HFFc6 (cell line): ENCODE measurements around the gene LDLRAD4. TPM values are rescaled to one million over a fixed set of nuclear protein-coding genes. Genes with fewer than 3 reads are reported as not detected.

Source experiments
- DNase-seq: peaks from one replicate; pipeline ENCODE4 v3.0.0-alpha.2; 2018
- H3K27ac Mint-ChIP-seq: 2 replicates; pipeline ENCODE4 v1.8.0; 2020; ENCODE audit warnings: mild to moderate bottlenecking, mixed read lengths
- H3K27me3 Mint-ChIP-seq: 2 replicates; pipeline ENCODE4 v1.8.0; 2021; ENCODE audit warnings: mild to moderate bottlenecking, moderate library complexity, mixed read lengths; ENCODE audit not compliant: insufficient read depth
- H3K36me3 Mint-ChIP-seq: 2 replicates; pipeline ENCODE4 v1.8.0; 2021; ENCODE audit warnings: low read depth, mixed read lengths
- H3K4me1 Mint-ChIP-seq: 2 replicates; pipeline ENCODE4 v1.8.0; 2020; ENCODE audit warnings: low read depth, mixed read lengths
- H3K4me3 Mint-ChIP-seq: 2 replicates; pipeline ENCODE4 v1.8.0; 2020; ENCODE audit warnings: mild to moderate bottlenecking, moderate library complexity, mixed read lengths
- H3K9me3 Mint-ChIP-seq: 2 replicates; pipeline ENCODE4 v1.8.0; 2020; ENCODE audit warnings: mild to moderate bottlenecking, mixed read lengths
- total RNA-seq, 6 experiments: library from RNA; stranded (reverse); fragmentation: NEBNext Ultra II Directional; extraction: Animal tissue kit (Norgen Biotek cat#: 25700); gene quantifications; 2 replicates in 1 of 6; 3 replicates in 5 of 6; pipeline ENCODE4 v1.2.3, GENCODE V29; 2021
- TF ChIP-seq, protein P1 (sequence below): fragments of 200-600 bp; sonication (generic); IDR thresholded peaks from 2 replicates; pipeline ENCODE4 v1.5.0; 2021; ENCODE audit warnings: antibody characterized with exemption, mild to moderate bottlenecking

Gene LDLRAD4
- total RNA-seq, 6 experiments from 2014 or later: not detected

DNA sequence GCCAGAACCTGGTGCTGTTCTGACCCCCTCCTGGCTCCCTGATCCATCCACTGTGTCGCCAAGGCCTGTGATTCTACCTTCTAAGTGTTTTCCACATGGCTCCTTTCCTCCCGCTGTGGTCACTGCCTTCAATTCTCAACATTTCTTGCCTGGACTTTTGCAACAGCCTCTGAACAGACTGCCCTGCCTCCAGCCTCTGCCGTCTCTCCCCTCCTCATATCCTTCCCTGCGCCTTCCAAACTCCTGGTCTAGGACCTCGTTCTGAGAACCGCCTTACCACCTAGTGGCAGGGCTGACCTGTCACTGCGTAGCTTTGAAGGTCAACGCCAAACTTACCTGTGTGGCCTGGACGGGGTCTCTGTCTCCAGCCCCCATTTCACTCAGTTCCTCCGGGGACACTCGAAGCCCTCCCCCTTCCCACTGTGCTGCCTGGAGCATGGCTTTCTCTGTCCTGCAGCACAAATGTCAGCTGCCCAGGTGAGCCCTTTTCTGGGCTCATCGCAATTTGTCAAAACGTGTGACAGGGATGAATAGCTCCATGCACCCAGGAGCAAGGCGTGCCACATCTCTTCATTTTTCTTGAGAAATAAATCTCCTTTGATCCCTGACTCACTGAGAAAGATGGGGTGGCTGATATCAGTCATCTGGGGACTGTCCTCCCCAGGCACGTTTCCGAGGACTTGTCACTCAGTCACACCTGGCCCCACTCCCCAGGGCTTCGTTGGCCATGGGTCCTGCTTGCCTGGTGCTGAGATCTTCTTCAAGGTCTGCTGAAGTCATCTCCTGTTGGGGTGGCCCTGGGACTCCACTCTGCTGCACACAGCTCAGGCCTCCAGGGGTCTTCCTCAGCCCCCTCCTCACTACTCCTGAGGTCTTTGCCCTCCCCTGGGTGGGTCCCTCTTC lies 46.7 kb downstream of the LDLRAD4 start:
- Mint-ChIP-seq H3K9me3 (peaks cover 10% of the 10 kb centered on the region; the same call in 1 of the 2 replicates), H3K4me3 (no peak overlapping the region), H3K36me3 (no peaks in the 10 kb centered on the region), H3K27me3 (peaks cover 28% of the 10 kb centered on the region), H3K27ac (no peak overlapping the region), H3K4me1 (no peaks in the 10 kb centered on the region)
- no peak for DNase-seq
- TF ChIP-seq, protein P1, sequence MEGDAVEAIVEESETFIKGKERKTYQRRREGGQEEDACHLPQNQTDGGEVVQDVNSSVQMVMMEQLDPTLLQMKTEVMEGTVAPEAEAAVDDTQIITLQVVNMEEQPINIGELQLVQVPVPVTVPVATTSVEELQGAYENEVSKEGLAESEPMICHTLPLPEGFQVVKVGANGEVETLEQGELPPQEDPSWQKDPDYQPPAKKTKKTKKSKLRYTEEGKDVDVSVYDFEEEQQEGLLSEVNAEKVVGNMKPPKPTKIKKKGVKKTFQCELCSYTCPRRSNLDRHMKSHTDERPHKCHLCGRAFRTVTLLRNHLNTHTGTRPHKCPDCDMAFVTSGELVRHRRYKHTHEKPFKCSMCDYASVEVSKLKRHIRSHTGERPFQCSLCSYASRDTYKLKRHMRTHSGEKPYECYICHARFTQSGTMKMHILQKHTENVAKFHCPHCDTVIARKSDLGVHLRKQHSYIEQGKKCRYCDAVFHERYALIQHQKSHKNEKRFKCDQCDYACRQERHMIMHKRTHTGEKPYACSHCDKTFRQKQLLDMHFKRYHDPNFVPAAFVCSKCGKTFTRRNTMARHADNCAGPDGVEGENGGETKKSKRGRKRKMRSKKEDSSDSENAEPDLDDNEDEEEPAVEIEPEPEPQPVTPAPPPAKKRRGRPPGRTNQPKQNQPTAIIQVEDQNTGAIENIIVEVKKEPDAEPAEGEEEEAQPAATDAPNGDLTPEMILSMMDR: no peak

DNA sequence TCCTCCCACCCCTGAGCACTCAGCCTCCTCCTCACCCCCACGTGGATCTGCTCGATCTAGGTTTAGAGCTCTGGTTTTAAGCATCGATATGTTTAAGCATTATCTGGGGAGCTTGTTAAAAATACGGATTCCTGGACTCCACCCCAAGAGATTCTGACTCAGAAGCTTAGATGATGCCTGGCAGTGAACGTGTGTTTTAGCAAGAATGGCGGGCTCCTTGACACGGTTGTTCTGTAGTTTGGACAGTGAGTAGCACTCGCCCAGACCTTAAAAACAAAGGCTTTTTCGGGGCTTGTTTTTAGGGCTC lies 47.3 kb downstream of the LDLRAD4 start:
- DNase-seq: no peak
- TF ChIP-seq, protein P1: no peak
- no peaks in the 10 kb centered on the region for H3K4me1 Mint-ChIP-seq
- no peak overlapping the region for H3K4me3 Mint-ChIP-seq
- H3K27ac Mint-ChIP-seq: no peak overlapping the region
- H3K36me3 Mint-ChIP-seq: no peaks in the 10 kb centered on the region
- H3K27me3 Mint-ChIP-seq: peaks cover 28% of the 10 kb centered on the region
- peaks cover 10% of the 10 kb centered on the region; the same call in 1 of the 2 replicates for H3K9me3 Mint-ChIP-seq

DNA sequence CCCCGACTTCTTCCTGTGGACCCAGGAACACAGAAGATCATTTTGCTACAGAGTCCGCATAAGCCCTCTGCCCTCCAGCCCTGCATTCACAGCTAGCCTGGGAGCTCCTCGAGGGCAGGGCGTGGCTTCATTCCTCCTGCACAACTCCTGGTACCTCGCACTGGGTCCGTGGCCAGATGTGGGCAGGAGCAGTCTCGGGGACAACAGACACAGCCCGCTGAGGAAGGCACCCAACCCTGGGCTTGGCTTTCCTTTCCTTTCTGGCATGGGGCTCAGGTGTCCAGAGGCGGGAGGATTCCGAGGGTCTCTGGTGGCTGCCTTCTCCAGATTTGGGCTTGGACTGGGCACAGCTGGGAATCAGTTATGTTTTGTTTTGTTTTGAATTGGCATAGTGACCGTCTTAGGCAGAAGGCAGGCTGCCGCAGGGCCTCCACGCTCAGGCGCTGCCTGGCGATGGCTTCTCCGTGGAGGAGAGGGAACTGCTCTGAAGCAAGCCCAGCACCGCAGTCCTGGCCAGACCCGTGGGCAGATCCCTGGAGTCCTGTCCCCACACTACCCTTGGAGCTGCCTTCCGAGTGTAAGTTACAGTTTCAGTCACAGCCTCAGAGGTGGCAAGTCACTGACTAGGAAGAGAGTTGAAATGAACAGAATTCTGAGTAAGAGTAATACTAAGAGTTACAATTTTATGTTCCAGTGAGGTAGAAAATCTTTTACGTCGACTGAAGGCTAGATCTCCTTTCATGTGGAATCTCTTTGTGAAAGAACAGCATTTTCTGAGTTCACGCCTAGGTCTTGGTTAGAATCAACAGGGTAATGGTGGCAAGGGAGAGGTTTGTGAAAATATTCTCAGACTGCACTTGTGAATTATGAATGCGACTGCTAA lies 47.9 kb downstream of the LDLRAD4 start:
- H3K27me3 Mint-ChIP-seq: peaks cover 28% of the 10 kb centered on the region
- H3K27ac Mint-ChIP-seq: no peak overlapping the region
- no peaks in the 10 kb centered on the region for H3K4me1 Mint-ChIP-seq
- H3K36me3 Mint-ChIP-seq: no peaks in the 10 kb centered on the region
- TF ChIP-seq, protein P1: no peak
- H3K9me3 Mint-ChIP-seq: peaks cover 10% of the 10 kb centered on the region; the same call in 1 of the 2 replicates
- DNase-seq: no peak
- no peak overlapping the region for H3K4me3 Mint-ChIP-seq

DNA sequence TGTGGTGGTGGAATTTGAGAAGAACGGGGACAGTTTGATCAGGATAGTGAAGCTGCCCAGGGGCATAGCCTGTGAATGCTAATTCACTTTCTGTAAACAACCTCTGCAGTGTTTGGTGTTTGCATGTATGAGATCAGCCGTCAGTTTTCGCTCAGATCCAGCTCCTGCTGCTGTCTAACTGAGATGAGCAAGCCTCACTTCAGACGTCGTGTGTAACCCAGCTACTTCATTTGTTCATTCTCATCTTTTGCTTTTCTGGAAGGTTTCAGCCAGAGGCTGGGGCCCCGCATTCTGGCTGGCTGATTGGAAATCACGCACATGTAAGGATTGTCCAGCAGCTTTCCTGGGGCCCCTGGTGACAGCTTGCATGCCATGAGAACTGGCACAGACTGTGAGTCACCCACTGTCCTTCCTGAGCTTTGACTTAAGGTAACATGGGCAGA lies 48.9 kb downstream of the LDLRAD4 start:
- Mint-ChIP-seq H3K27me3 (peaks cover 23% of the 10 kb centered on the region), H3K36me3 (no peaks in the 10 kb centered on the region), H3K4me3 (no peak overlapping the region), H3K4me1 (no peaks in the 10 kb centered on the region), H3K27ac (no peak overlapping the region), H3K9me3 (peaks cover 4% of the 10 kb centered on the region; the same call in 1 of the 2 replicates)
- TF ChIP-seq, protein P1: no peak
- no peak for DNase-seq

DNA sequence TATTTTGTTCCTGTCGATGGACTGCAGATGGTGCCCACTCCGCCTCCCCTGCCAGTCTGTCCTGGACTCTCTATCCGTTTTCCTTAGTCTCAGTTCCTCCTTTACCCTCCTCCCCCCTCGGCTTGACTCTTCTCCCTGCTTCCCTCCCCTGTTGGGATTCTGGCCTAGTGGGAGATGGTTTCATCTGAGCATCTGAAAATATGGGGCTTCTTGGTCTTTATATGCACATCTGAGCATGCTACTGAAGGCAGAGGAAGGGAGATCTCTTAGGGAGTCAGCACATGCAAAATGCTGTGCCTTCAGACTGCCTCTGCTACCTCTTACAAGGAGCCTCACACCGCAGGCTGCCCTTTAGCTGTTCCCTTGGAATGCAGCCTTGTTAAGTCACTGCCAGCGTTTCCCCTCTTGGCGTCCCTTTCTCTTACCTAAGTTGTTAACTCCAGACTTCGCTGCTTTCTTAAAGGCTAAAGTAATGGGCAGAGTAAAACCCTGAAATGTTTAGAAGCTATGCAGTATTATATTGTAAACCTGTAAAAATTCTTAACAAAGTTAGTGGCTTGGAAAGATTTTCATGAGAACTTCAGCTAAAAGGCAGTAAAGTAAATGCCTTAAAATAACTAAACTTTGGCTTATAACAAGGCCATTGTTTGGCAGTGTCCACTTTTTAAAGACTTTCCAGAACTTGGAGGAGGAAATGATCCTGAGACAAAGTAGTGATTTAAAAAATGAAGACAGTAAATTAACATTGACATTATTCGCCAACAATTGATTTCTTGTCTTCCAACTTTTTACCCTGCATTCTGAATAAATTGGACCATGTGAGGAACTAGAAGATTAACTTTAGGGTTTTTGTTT lies 49.8 kb downstream of the LDLRAD4 start:
- Mint-ChIP-seq H3K27ac (no peak overlapping the region), H3K4me3 (no peak overlapping the region), H3K27me3 (peaks cover 24% of the 10 kb centered on the region), H3K36me3 (no peaks in the 10 kb centered on the region), H3K4me1 (no peaks in the 10 kb centered on the region), H3K9me3 (peaks cover 4% of the 10 kb centered on the region; the same call in 1 of the 2 replicates)
- no peak for DNase-seq
- TF ChIP-seq, protein P1: no peak
